D341Med (cell line): ENCODE measurements around the gene CD37.

Source experiments
- DNase-seq: peaks from one replicate; pipeline ENCODE4 v3.0.0; 2012; ENCODE audit warnings: low spot score

Gene CD37

GRCh38 chr19:49380391-49380790 lies 45.2 kb downstream of the CD37 start:
- DNase-seq = no peak

DNA sequence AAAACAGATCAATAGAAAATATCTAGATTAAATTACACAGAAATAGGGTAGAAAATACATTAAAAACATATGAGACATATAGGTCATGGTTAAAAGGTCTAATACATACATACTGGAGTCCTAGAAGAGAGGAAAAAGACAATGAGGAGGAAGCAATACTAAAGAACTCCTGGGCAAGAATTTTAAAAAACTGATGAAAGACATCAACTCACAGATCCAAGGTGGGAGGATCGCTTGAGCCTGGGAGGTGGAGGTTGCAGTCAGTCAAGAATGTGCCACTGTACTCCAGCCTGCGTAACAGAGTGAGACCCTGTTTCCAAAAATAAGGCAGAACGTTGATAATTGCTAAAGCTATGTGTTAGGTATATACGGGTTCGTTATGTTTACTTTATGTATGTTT lies 47.4 kb downstream of the CD37 start:
- no peak for DNase-seq

DNA sequence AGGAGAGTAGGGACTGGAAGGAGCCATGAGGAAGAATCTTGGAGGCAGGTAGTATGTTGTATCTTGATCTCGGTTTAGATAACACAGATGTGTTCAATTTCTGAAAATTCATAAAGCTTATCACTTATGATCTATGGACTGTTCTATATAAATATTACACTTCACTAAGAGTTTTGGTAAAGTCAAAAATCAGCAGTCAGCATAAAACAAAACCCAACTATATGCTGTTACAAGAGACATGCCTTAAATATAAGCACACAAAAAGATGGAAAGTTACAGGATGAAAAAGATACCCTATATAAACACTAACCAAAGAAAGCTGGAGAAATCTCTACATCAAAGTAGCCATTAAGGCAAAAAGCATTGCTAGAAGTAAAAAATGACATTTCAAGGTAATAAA lies 48.4 kb downstream of the CD37 start:
- DNase-seq = no peak

DNA sequence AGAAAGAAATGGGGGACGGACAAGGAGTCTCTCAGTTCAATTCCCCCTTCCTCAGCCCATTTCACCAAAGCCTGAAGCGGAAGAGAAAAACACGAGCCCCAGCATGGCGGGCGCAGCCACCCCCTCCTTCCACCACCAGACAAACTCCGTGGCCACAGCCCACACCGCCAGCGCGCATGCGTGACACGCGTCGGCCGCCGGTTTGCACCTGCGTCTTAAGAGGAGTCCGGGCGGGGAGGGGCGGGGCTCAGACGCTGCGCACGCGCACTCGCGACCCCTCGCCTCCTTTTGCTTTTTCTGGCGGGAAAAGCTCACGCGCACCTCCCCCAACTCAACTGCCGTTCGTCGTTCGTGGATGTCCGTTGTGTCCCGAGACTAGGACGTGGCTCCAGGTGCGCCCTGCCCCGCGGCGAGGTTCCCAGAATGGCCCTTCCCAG lies 52.7 kb downstream of the CD37 start, which contains the start of gene KASH5:
Gene KASH5 (plus strand): TSS at position 314 of the 437 bp plus-strand sequence. CDS start 2,635 bp downstream, outside the sequence.
- DNase-seq = no peak

DNA sequence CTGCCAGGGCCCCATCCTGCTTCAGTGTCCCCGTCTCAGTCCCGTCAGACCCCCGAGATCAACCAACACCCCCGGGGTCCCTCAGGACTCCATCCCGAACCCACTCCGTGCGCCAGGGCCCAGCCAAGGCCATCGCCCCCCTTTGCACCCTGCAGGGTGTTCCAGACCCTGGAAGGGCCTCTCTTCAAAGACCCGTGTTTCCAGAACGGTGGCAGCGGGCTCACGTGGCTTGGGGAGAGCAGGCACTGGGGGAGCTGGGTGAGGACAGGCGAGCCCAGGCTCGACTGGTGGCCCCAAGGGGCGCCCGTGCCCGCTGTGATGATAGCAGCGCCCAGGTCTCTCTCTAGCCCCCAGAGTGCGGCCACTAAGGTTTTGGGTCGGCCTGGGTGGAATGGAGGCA lies 54.2 kb downstream of the CD37 start:
- DNase-seq = no peak
